GM12878 (cell line): ENCODE results near the gene UBALD2. TPM values are rescaled to one million over a fixed set of nuclear protein-coding genes. Genes with fewer than 3 reads are reported as not detected.

ENCODE experiments used
- ATAC-seq: fragments of 200-7000 bp; cut with Tn5 transposase; 3 replicates; pipeline ENCODE4 v1.9.1; 2020; ENCODE audit warnings: mild to moderate bottlenecking, moderate library complexity
- BruUV-seq: library from RNA; stranded (reverse); fragments of 400-500 nt; replicated peaks from 2 replicates; lab custom pipeline; 2021; lab: Mats Ljungman, UMichigan
- CTCF ChIA-PET: fragments of 300-600 bp; sonication (Branson Sonifier 250); formaldehyde crosslinking; extraction: SDS; loops from one replicate; lab custom pipeline; 2021; ENCODE audit warnings: inconsistent platforms; lab: Yijun Ruan, JAX
- POLR2A ChIA-PET: fragments of 350-600 bp; formaldehyde crosslinking; extraction: SDS; loops from one replicate; lab custom pipeline; 2021; ENCODE audit warnings: inconsistent platforms; lab: Charles Lee
- RAD21 ChIA-PET: fragments of 300-600 bp; sonication (Branson Sonifier 250); formaldehyde crosslinking; loops from one replicate; lab custom pipeline; 2023; ENCODE audit warnings: antibody characterized with exemption; ENCODE audit not compliant: unreplicated experiment; lab: Charles Lee
- SMC1A ChIA-PET: fragments of 300-600 bp; sonication (Branson Sonifier 250); formaldehyde crosslinking; loops from one replicate; lab custom pipeline; 2023; ENCODE audit not compliant: unreplicated experiment, uncharacterized antibody; lab: Charles Lee
- DNase-seq: peaks from one replicate; pipeline ENCODE4 v3.0.0-alpha.2; 2011; ENCODE audit warnings: low read depth, low spot score
- FAIRE-seq: peaks from 3 replicates; lab custom pipeline; 2011; peaks lifted over from hg19 to GRCh38; lab: Jason Lieb, UNC
- H2AFZ ChIP-seq: 2 replicates; pipeline ENCODE4 v1.6.0; 2011; ENCODE audit warnings: low read depth, low read length, control low read depth; ENCODE audit not compliant: control insufficient read depth
- H3K27ac ChIP-seq: 2 replicates; pipeline ENCODE4 v1.5.1; 2011; ENCODE audit warnings: control low read depth; ENCODE audit not compliant: control insufficient read depth, insufficient read depth
- H3K27me3 ChIP-seq, 2 experiments: replicated peaks in 1 of 2; 2 replicates each; pipeline versions ENCODE4 v1.6.0 to v1.6.1; 2011; ENCODE audit warnings: low read length in 1 of 2; ENCODE audit not compliant: control insufficient read depth in 2 of 2, insufficient read depth in 2 of 2
- H3K36me3 ChIP-seq, 2 experiments: 2 replicates each; pipeline ENCODE4 v1.5.1; 2011; ENCODE audit warnings: low read length in 1 of 2; ENCODE audit not compliant: control insufficient read depth in 2 of 2, insufficient read depth in 2 of 2
- H3K4me1 ChIP-seq: 2 replicates; pipeline ENCODE4 v1.6.1; 2011; ENCODE audit warnings: mild to moderate bottlenecking, low read length, moderate library complexity, mixed read lengths; ENCODE audit not compliant: control insufficient read depth, insufficient read depth
- H3K4me2 ChIP-seq: 2 replicates; pipeline ENCODE4 v1.6.0; 2011; ENCODE audit warnings: control low read depth; ENCODE audit not compliant: control insufficient read depth, insufficient read depth
- H3K4me3 ChIP-seq: fragments of 200-600 bp; sonication (generic); 2 replicates; pipeline ENCODE4 v1.5.1; 2016
- H3K79me2 ChIP-seq: 2 replicates; pipeline ENCODE4 v1.6.0; 2011; ENCODE audit warnings: low read length; ENCODE audit not compliant: control insufficient read depth, insufficient read depth
- H3K9ac ChIP-seq: 2 replicates; pipeline ENCODE4 v1.8.0; 2011; ENCODE audit warnings: low read length, control low read depth, mixed read lengths; ENCODE audit not compliant: control insufficient read depth, insufficient read depth
- H3K9me3 ChIP-seq: replicated peaks from 3 replicates; pipeline ENCODE4 v1.5.1; 2011; ENCODE audit warnings: mild to moderate bottlenecking, low read length; ENCODE audit not compliant: control insufficient read depth, insufficient read depth
- H4K20me1 ChIP-seq: 2 replicates; pipeline ENCODE4 v1.6.0; 2011; ENCODE audit not compliant: control insufficient read depth, insufficient read depth
- BCLAF1 ChIP-seq: fragments of 450-650 bp; IDR thresholded peaks from 2 replicates; pipeline ENCODE4 v1.6.1; 2017; ENCODE audit warnings: antibody characterized with exemption, mild to moderate bottlenecking, moderate library complexity
- E4F1 ChIP-seq: fragments of 450-650 bp; IDR thresholded peaks from 2 replicates; pipeline ENCODE4 v1.6.1; 2018; ENCODE audit warnings: borderline replicate concordance, mild to moderate bottlenecking; ENCODE audit not compliant: partially characterized antibody
- GATAD2B ChIP-seq: fragments of 450-650 bp; conservative IDR thresholded peaks from 2 replicates; pipeline ENCODE4 v1.6.1; 2017; ENCODE audit warnings: low read depth, mild to moderate bottlenecking, moderate library complexity
- HDAC2 ChIP-seq: fragments of 200-600 bp; sonication (generic); IDR thresholded peaks from 2 replicates; pipeline ENCODE4 v1.6.1; 2017
- MYC ChIP-seq: IDR thresholded peaks from 2 replicates; pipeline ENCODE4 v1.6.1; 2011; ENCODE audit warnings: mild to moderate bottlenecking, low read length, moderate library complexity, inconsistent platforms; ENCODE audit not compliant: insufficient read depth, insufficient replicate concordance, insufficient read length, severe bottlenecking
- NR2F1 ChIP-seq: fragments of 450-650 bp; conservative IDR thresholded peaks from 2 replicates; pipeline ENCODE4 v1.6.1; 2017; ENCODE audit warnings: mild to moderate bottlenecking
- REST ChIP-seq: IDR thresholded peaks from 2 replicates; pipeline ENCODE4 v1.6.1; 2012; ENCODE audit warnings: mild to moderate bottlenecking, low read depth, low read length
- WGBS: methylation state at CpG from one replicate; pipeline ENCODE4 v1.1.6; 2016; ENCODE audit warnings: low lambda C conversion rate; ENCODE audit not compliant: insufficient replicate concordance, insufficient coverage; ENCODE audit errors: missing lambda C conversion rate; 5-methylcytosine and 5-hydroxymethylcytosine counted together
- in situ Hi-C: fragments of 300-500 bp; cut with MboI; formaldehyde crosslinking; loops from 9 replicates; pipeline ENCODE4 v1.14.3; 2018; ENCODE audit warnings: mixed read lengths
- intact Hi-C: fragments of 100-400 bp; cut with micrococcal nuclease; formaldehyde crosslinking; loops from one replicate; pipeline ENCODE4 v1.14.2; 2022; ENCODE audit not compliant: unreplicated experiment
- polyA plus RNA-seq, 11 experiments: library from polyadenylated mRNA; depleted of rRNA in 4 of 11; unstranded in 6 of 11; stranded (reverse) in 5 of 11; fragments of >200 nt; fragmentation: Nextera tagmentation in 4 of 11; fragmentation: Illumina TruSeq in 1 of 11; extraction: Ambion mirVana in 4 of 11; extraction: Trizol in 1 of 11; gene quantifications; 1 replicate in 1 of 11; 2 replicates in 10 of 11; pipeline versions ENCODE4 v1.2.1 to v1.2.3, GENCODE V29; 2011 to 2016; ENCODE audit warnings: inconsistent platforms in 2 of 11, missing spikeins in 2 of 11, low read depth in 1 of 11
- total RNA-seq, 4 experiments: library from RNA; depleted of rRNA in 3 of 4; stranded (reverse); fragments of >200 nt in 3 of 4; fragmentation: Illumina TruSeq in 1 of 4; extraction: Trizol in 1 of 4; gene quantifications; 2 replicates each; pipeline versions ENCODE4 v1.2.1 to v1.2.3, GENCODE V29; 2013 to 2021

The UBALD2 gene
- total and polyA plus RNA-seq, 10 of the 15 experiments (the other 5 are each of a cell fraction or from before 2014, with no cell fraction given): 2.8 to 165 (median 20.6) TPM

GRCh38 chr17:76262732-76263344, 2.3 kb upstream of the UBALD2 start:
- FAIRE-seq (no peak), ATAC-seq (peak; percentile 49), DNase-seq (no peak)
- ChIA-PET POLR2A (interaction anchor here (2.0 to 17.9 kb wide), 6 partner anchors 9 to 77 kb away, joined by 12 to 427 read pairs (median 52); partner anchors contain the start of gene RNF157), RAD21 (interaction anchor here (0.6 to 18.5 kb wide), 19 partner anchors 10 to 1211 kb away, joined by 3 to 419 read pairs (median 5); partner anchors contain the start of gene PRPSAP1), SMC1A (interaction anchor here (0.6 to 8.3 kb wide), 17 partner anchors 10 to 159 kb away, joined by 3 to 226 read pairs (median 7); partner anchors contain the start of gene EXOC7), CTCF (interaction anchor here (0.7 to 7.9 kb wide), 16 partner anchors 8 to 249 kb away, joined by 3 to 82 read pairs (median 7); no protein-coding TSS in a partner anchor)
- no peak overlapping the region; the same call in 1 of the 2 replicates for H3K4me3 ChIP-seq
- H2AFZ ChIP-seq: peak overlapping the region; percentile 56
- peaks cover 27% of the 10 kb centered on the region for H3K79me2 ChIP-seq
- no peaks in the 10 kb centered on the region for H3K9me3 ChIP-seq
- peak overlapping the region; percentile 87 for H3K27ac ChIP-seq
- H3K27me3 ChIP-seq: no peaks in the 10 kb centered on the region
- H3K4me1 ChIP-seq: peaks cover 40% of the 10 kb centered on the region
- no TSS peak for BruUV-seq
- in situ Hi-C loops: loop anchor here (5.0 to 25.0 kb wide), 4 partner anchors 76 to 1899 kb away; partner anchors contain the start of genes SYNGR2 and UNK
- 2% methylated on average over 9 of the region's 9 CpGs for WGBS
- peak overlapping the region; percentile 44 for H3K4me2 ChIP-seq
- H4K20me1 ChIP-seq: no peaks in the 10 kb centered on the region
- H3K9ac ChIP-seq: peak overlapping the region; percentile 66
- intact Hi-C loops: loop anchor here (1.0 to 10.0 kb wide), 2 partner anchors 11 to 478 kb away; partner anchors contain the start of gene UNK
- no peaks in the 10 kb centered on the region for H3K36me3 ChIP-seq
- TF ChIP-seq GATAD2B (peak; percentile 54; the same call in 1 of the 2 replicates), NR2F1 (0 out of 2 replicates have a peak, but pooled peaks have one; percentile 17), BCLAF1 (no peak), E4F1 (no peak), REST (no peak), MYC (no peak), HDAC2 (no peak)
